H1 (cell line): ENCODE results near the gene NEDD4L. TPM values are rescaled to one million over a fixed set of nuclear protein-coding genes. Genes with fewer than 3 reads are reported as not detected.

Experiments used
- CTCF ChIA-PET: fragments of 300-600 bp; sonication (Branson Sonifier 250); formaldehyde crosslinking; loops from one replicate; lab custom pipeline; 2021; ENCODE audit not compliant: partially characterized antibody; lab: Charles Lee
- POLR2A ChIA-PET: fragments of 300-600 bp; sonication (Branson Sonifier 250); formaldehyde crosslinking; loops from one replicate; lab custom pipeline; 2021; ENCODE audit warnings: inconsistent platforms; ENCODE audit not compliant: partially characterized antibody; lab: Charles Lee
- DNase-seq, 2 experiments: peaks; one replicate each; pipeline versions ENCODE4 v3.0.0 to v3.0.0-alpha.2; 2010 to 2022; ENCODE audit warnings: low spot score in 2 of 2, low read depth in 1 of 2, mixed read lengths in 1 of 2
- FAIRE-seq: peaks from 2 replicates; lab custom pipeline; 2011; peaks lifted over from hg19 to GRCh38; lab: Jason Lieb, UNC
- H2AFZ ChIP-seq: 2 replicates; pipeline ENCODE4 v1.8.1; 2012; ENCODE audit warnings: low read length, inconsistent platforms
- H2AK5ac ChIP-seq: 2 replicates; pipeline ENCODE4 v1.6.1; 2013; ENCODE audit warnings: low read depth, low read length
- H2BK120ac ChIP-seq: replicated peaks from 2 replicates; pipeline ENCODE3; 2013; ENCODE audit warnings: low read depth, low read length, inconsistent platforms
- H2BK12ac ChIP-seq: 2 replicates; pipeline ENCODE4 v1.6.1; 2013; ENCODE audit warnings: low read depth, low read length
- H2BK15ac ChIP-seq: 2 replicates; pipeline ENCODE4 v1.6.1; 2013; ENCODE audit warnings: low read length
- H2BK20ac ChIP-seq: 2 replicates; pipeline ENCODE4 v1.6.1; 2013; ENCODE audit warnings: low read length
- H2BK5ac ChIP-seq: 2 replicates; pipeline ENCODE4 v1.6.1; 2013; ENCODE audit warnings: low read depth, low read length
- H3K14ac ChIP-seq: 2 replicates; pipeline ENCODE4 v1.6.1; 2013; ENCODE audit warnings: inconsistent platforms; ENCODE audit not compliant: insufficient read length
- H3K18ac ChIP-seq: 2 replicates; pipeline ENCODE4 v1.6.1; 2013; ENCODE audit warnings: low read length; ENCODE audit errors: extremely low read depth
- H3K23ac ChIP-seq: 2 replicates; pipeline ENCODE4 v1.6.1; 2013; ENCODE audit warnings: inconsistent platforms; ENCODE audit not compliant: insufficient read length
- H3K23me2 ChIP-seq: 2 replicates; pipeline ENCODE4 v1.6.1; 2013; ENCODE audit warnings: low read depth, low read length
- H3K27ac ChIP-seq: 2 replicates; pipeline ENCODE4 v1.6.1; 2011; ENCODE audit warnings: low read depth, low read length, inconsistent platforms
- H3K27me3 ChIP-seq, 4 experiments: replicated peaks in 1 of 4; 1 replicate in 1 of 4; 2 replicates in 3 of 4; pipeline versions ENCODE4 v1.6.1 to v1.8.1; 2011 to 2013; ENCODE audit warnings: low read length in 3 of 4, mild to moderate bottlenecking in 3 of 4, inconsistent platforms in 2 of 4, mixed read lengths in 2 of 4, moderate library complexity in 1 of 4; ENCODE audit not compliant: control insufficient read depth in 3 of 4, insufficient read depth in 3 of 4; ENCODE audit errors: extremely low read depth in 1 of 4
- H3K36me3 ChIP-seq, 4 experiments: 2 replicates each; pipeline versions ENCODE4 v1.6.1 to v1.8.1; 2011 to 2013; ENCODE audit warnings: mild to moderate bottlenecking in 4 of 4, low read length in 3 of 4, moderate library complexity in 2 of 4, control low read depth in 1 of 4, inconsistent platforms in 1 of 4; ENCODE audit not compliant: insufficient read depth in 4 of 4, control insufficient read depth in 2 of 4
- H3K4ac ChIP-seq: replicated peaks from 2 replicates; pipeline ENCODE3; 2013; ENCODE audit warnings: low read length, low read depth, mixed read lengths, inconsistent platforms; ENCODE audit not compliant: insufficient read length
- H3K4me1 ChIP-seq, 4 experiments: replicated peaks in 1 of 4; 1 replicate in 1 of 4; 2 replicates in 3 of 4; pipeline versions ENCODE4 v1.6.1 to v1.8.1; 2011 to 2013; ENCODE audit warnings: low read length in 3 of 4, inconsistent platforms in 2 of 4, mixed read lengths in 1 of 4; ENCODE audit not compliant: insufficient read depth in 4 of 4, control insufficient read depth in 3 of 4
- H3K4me2 ChIP-seq, 2 experiments: 2 replicates each; pipeline versions ENCODE4 v1.6.1 to v1.8.1; 2011 to 2013; ENCODE audit warnings: low read depth in 2 of 2, low read length in 2 of 2, control low read depth in 1 of 2, inconsistent platforms in 1 of 2, mild to moderate bottlenecking in 1 of 2; ENCODE audit not compliant: insufficient read depth in 1 of 2
- H3K4me3 ChIP-seq, 4 experiments: fragments of 200-600, 300-600 bp in 1 of 4; sonication (generic), shearing (Covaris generic), sonication (Bioruptor Twin) in 1 of 4; 2 replicates each; pipeline versions ENCODE4 v1.5.1 to v1.8.1; 2011 to 2016; ENCODE audit warnings: low read length in 4 of 4, low read depth in 3 of 4, control low read depth in 2 of 4, inconsistent platforms in 2 of 4, mild to moderate bottlenecking in 2 of 4, mixed read lengths in 1 of 4, moderate library complexity in 1 of 4; ENCODE audit not compliant: insufficient read depth in 2 of 4; ENCODE audit errors: extremely low read depth in 1 of 4
- H3K56ac ChIP-seq: replicated peaks from 2 replicates; pipeline ENCODE3; 2013; ENCODE audit warnings: low read depth, mild to moderate bottlenecking, mixed read lengths, low read length, inconsistent platforms; ENCODE audit not compliant: insufficient read length
- H3K79me1 ChIP-seq: 2 replicates; pipeline ENCODE4 v1.6.1; 2013; ENCODE audit warnings: low read depth, low read length, control low read depth
- H3K79me2 ChIP-seq, 2 experiments: 2 replicates each; pipeline versions ENCODE4 v1.6.1 to v1.8.1; 2012 to 2013; ENCODE audit warnings: low read length in 2 of 2, mild to moderate bottlenecking in 2 of 2, inconsistent platforms in 1 of 2; ENCODE audit not compliant: insufficient read depth in 2 of 2, control insufficient read depth in 1 of 2
- H3K9ac ChIP-seq, 4 experiments: replicated peaks in 1 of 4; 1 replicate in 1 of 4; 2 replicates in 3 of 4; pipeline versions ENCODE4 v1.6.1 to v1.8.1; 2011 to 2013; ENCODE audit warnings: low read depth in 3 of 4, low read length in 3 of 4, control low read depth in 2 of 4, mild to moderate bottlenecking in 2 of 4, moderate library complexity in 2 of 4, inconsistent platforms in 1 of 4; ENCODE audit errors: extremely low read depth in 1 of 4
- H3K9me3 ChIP-seq, 2 experiments: 2 replicates each; pipeline versions ENCODE4 v1.6.1 to v1.8.1; 2012 to 2013; ENCODE audit warnings: mild to moderate bottlenecking in 2 of 2, moderate library complexity in 2 of 2, control low read depth in 1 of 2, inconsistent platforms in 1 of 2, low read depth in 1 of 2, low read length in 1 of 2, mixed read lengths in 1 of 2; ENCODE audit not compliant: insufficient read depth in 2 of 2
- H4K20me1 ChIP-seq, 2 experiments: replicated peaks in 1 of 2; 2 replicates each; pipeline versions ENCODE3 to v1.8.1; 2011 to 2013; ENCODE audit warnings: inconsistent platforms in 2 of 2, low read length in 2 of 2, mild to moderate bottlenecking in 1 of 2; ENCODE audit not compliant: insufficient read depth in 2 of 2, control insufficient read depth in 1 of 2
- H4K5ac ChIP-seq: 2 replicates; pipeline ENCODE4 v1.6.1; 2013; ENCODE audit warnings: low read length, low read depth, mixed read lengths, inconsistent platforms; ENCODE audit not compliant: insufficient read length
- H4K8ac ChIP-seq: 2 replicates; pipeline ENCODE4 v1.8.0; 2013; ENCODE audit warnings: mild to moderate bottlenecking, moderate library complexity, low read length, inconsistent platforms; ENCODE audit not compliant: insufficient read depth; ENCODE audit errors: extremely low read depth
- H4K91ac ChIP-seq: replicated peaks from 2 replicates; pipeline ENCODE3; 2013; ENCODE audit warnings: low read length, mixed read lengths, inconsistent platforms; ENCODE audit not compliant: insufficient read length
- EP300 ChIP-seq, 2 experiments: IDR thresholded peaks; 1 replicate in 1 of 2; 2 replicates in 1 of 2; pipeline ENCODE4 v1.6.1; 2011 to 2012; ENCODE audit warnings: low read depth in 2 of 2, low read length in 2 of 2, mild to moderate bottlenecking in 2 of 2, borderline replicate concordance in 1 of 2, inconsistent platforms in 1 of 2, moderate library complexity in 1 of 2
- SIN3A ChIP-seq, 2 experiments: IDR thresholded peaks in 1 of 2; conservative IDR thresholded peaks in 1 of 2; 2 replicates each; pipeline ENCODE4 v1.6.1; 2011 to 2012; ENCODE audit warnings: low read length in 2 of 2, improper control_type of control experiment in 1 of 2, low read depth in 1 of 2, mild to moderate bottlenecking in 1 of 2
- SP2 ChIP-seq: IDR thresholded peaks from 2 replicates; pipeline ENCODE4 v1.6.1; 2012; ENCODE audit warnings: mild to moderate bottlenecking, low read length, inconsistent platforms
- whole genome bisulfite sequencing, 2 experiments: shearing (Covaris generic) in 1 of 2; methylation state at CpG; one replicate each; pipeline versions ENCODE4 v1.1.6 to v1.1.7; 2013 to 2015; ENCODE audit warnings: low lambda C conversion rate in 2 of 2, mixed read lengths in 2 of 2, inconsistent platforms in 1 of 2, low coverage in 1 of 2, missing lambda C conversion rate in 1 of 2; ENCODE audit not compliant: insufficient replicate concordance in 2 of 2, insufficient coverage in 1 of 2, insufficient read length in 1 of 2; ENCODE audit errors: extremely low coverage in 1 of 2, missing lambda C conversion rate in 1 of 2; 5-methylcytosine and 5-hydroxymethylcytosine counted together
- polyA plus RNA-seq, 7 experiments: library from polyadenylated mRNA; depleted of rRNA in 3 of 7; stranded (reverse) in 5 of 7; unstranded in 2 of 7; fragments of >200 nt in 5 of 7; fragments of 200-250 nt in 2 of 7; gene quantifications; 1 replicate in 5 of 7; 2 replicates in 1 of 7; 4 replicates in 1 of 7; pipeline versions ENCODE4 v1.2.1 to v1.2.3, GENCODE V29; 2011 to 2013; ENCODE audit warnings: missing spikeins in 2 of 7, mixed read lengths in 2 of 7
- total RNA-seq: library from RNA; stranded (reverse); fragmentation: NEBNext Ultra II Directional; extraction: Animal tissue kit (Norgen Biotek cat#: 25700); gene quantifications from 2 replicates; pipeline ENCODE4 v1.2.1, GENCODE V29; 2021

The NEDD4L gene
- total and polyA plus RNA-seq, 2 of the 8 experiments (the other 6 are each of a cell fraction or from before 2014, with no cell fraction given) = 37.3 to 69.8 TPM

DNA sequence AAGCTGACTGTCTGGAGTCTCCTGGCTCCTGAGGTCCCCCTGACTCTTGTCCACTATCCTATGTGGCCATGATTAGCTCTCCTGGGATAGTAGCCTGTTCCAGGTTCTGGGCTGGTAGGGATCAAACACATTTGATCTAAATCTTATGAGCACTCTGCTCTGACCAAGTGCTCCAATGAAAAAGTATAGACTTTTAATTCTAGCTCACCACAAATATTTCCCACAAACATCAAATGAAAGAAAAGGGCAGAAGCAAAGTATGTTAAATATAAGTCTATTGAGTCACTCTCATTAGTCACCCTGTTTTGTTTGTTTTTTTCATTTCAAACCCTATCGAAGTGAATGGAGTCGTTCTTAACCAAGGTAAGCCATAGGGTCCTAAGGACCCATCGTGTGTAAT is 39.7 kb upstream of the NEDD4L start:
- no peaks in the 10 kb centered on the region for H4K20me1 ChIP-seq
- no peak for TF ChIP-seq SIN3A (conservative IDR thresholded peaks at IDR 0.05 in 1 of 2, IDR thresholded peaks at IDR 0.05 in 1 of 2; ENCODE audit: low read depth in 1 of 2, low read length in 2 of 2)
- no peak for TF ChIP-seq SP2
- TF ChIP-seq EP300 (IDR thresholded peaks at IDR 0.05; ENCODE audit: borderline replicate concordance in 1 of 2, low read depth in 2 of 2, low read length in 2 of 2) = no peak
- TF ChIP-seq, all 59 proteins: peak for 0
- H3K9me3 ChIP-seq = no peaks in the 10 kb centered on the region
- H2AFZ ChIP-seq = no peak overlapping the region
- H3K9ac ChIP-seq = no peak overlapping the region
- ChIA-PET POLR2A (no interaction called here), CTCF (interaction anchor here (1.0 to 1.8 kb wide), 3 partner anchors 40 to 131 kb away, joined by 3 to 7 read pairs (median 4); no protein-coding TSS in a partner anchor)
- no peaks in the 10 kb centered on the region for H3K79me1 ChIP-seq
- H3K4me1 ChIP-seq = no peaks in the 10 kb centered on the region
- no peak overlapping the region for H2BK20ac ChIP-seq
- H3K27ac ChIP-seq = no peak overlapping the region
- H3K14ac ChIP-seq = no peak overlapping the region
- H2BK5ac ChIP-seq = no peak overlapping the region
- WGBS, 2 experiments = 91% methylated on average over 3 of the region's 3 CpGs; no CpG with 5 or more reads in 1 of the 2 experiments
- no peaks in the 10 kb centered on the region for H3K36me3 ChIP-seq
- no peak overlapping the region for H4K8ac ChIP-seq
- no peak overlapping the region for H2BK120ac ChIP-seq
- H4K91ac ChIP-seq = no peak overlapping the region
- no peak overlapping the region for H3K18ac ChIP-seq
- FAIRE-seq (no peak), DNase-seq (no peak)
- no peak overlapping the region for H2AK5ac ChIP-seq
- no peak overlapping the region for H3K4me2 ChIP-seq
- H2BK15ac ChIP-seq = no peak overlapping the region
- no peaks in the 10 kb centered on the region for H3K23me2 ChIP-seq
- H4K5ac ChIP-seq = no peak overlapping the region
- no peak overlapping the region for H2BK12ac ChIP-seq
- no peak overlapping the region for H3K56ac ChIP-seq
- no peak overlapping the region for H3K23ac ChIP-seq
- no peaks in the 10 kb centered on the region for H3K79me2 ChIP-seq
- no peak overlapping the region for H3K4ac ChIP-seq
- H3K27me3 ChIP-seq = no peaks in the 10 kb centered on the region
- H3K4me3 ChIP-seq = no peak overlapping the region
